ENCODE measurements around the gene RBM46. TPM values are rescaled to one million over a fixed set of nuclear protein-coding genes. Genes with fewer than 3 reads are reported as not detected.

The RBM46 gene
- total RNA-seq, 4 donors from 2014 or later, result 0.27 to 2.2 (median 1.2) TPM

GRCh38 chr4:154743683-154744340 is 37.3 kb upstream of the RBM46 start, which contains the start of gene LRAT:
Gene LRAT, plus strand, starts transcription at chr4:154744000. Its CDS starts 327 bp downstream, at chr4:154744327.
- Histone ChIP-seq H3K27ac (peak within 1 kb of the TSS in 2 of 3 donors; percentile 3 to 51), H3K9me3 (no peaks in the 10 kb centered on the region), H3K27me3 (no peaks in the 10 kb centered on the region), H3K4me3 (replicated peaks in 1 of 3) (peak within 1 kb of the TSS; percentile 13 to 44 (median 40)), H3K4me1 (peaks cover 4 to 11% of the 10 kb centered on the region in 2 donors), H3K36me3 (no peaks in the 10 kb centered on the region)
- 2 to 3% methylated on average over 29 to 34 of the region's 55 CpGs for WGBS, 2 donors
- intact Hi-C loops (cut with DNase I), result no loop called here
- peak; percentile 88 for DNase-seq
- TF ChIP-seq POLR2A (IDR thresholded peaks at IDR 0.05), result peak; percentile 43 to 98
- peak in 5 of 6 experiments; percentile 36 to 77 (median 55) for TF ChIP-seq CTCF (IDR thresholded peaks at IDR 0.05)

- 4 to 5% methylated on average over 20 to 25 of the region's 31 CpGs for WGBS, 2 donors
- H3K27me3 ChIP-seq, result no peaks in the 10 kb centered on the region
- peak; percentile 12 to 31 for DNase-seq
- peaks cover 0 to 11% of the 10 kb centered on the region in 2 donors for H3K4me1 ChIP-seq
- peak overlapping the region; percentile 12 to 44 (median 40) for H3K4me3 ChIP-seq (replicated peaks in 1 of 3)
- no peaks in the 10 kb centered on the region for H3K36me3 ChIP-seq
- intact Hi-C loops (cut with DNase I), result no loop called here
- no peaks in the 10 kb centered on the region for H3K9me3 ChIP-seq
- TF ChIP-seq POLR2A (IDR thresholded peaks at IDR 0.05) (no peak), CTCF (IDR thresholded peaks at IDR 0.05) (no peak)
- H3K27ac ChIP-seq, result peak overlapping the region in 2 of 3 donors; percentile 3 to 51
Measured at GRCh38 chr4:154744341-154744926, 36.6 kb upstream of the RBM46 start.

- no peak overlapping the region for H3K4me3 ChIP-seq (replicated peaks in 1 of 3)
Measured at GRCh38 chr4:154757713-154758112, 23.4 kb upstream of the RBM46 start.

GRCh38 chr4:154760895-154761294 is 20.2 kb upstream of the RBM46 start:
- WGBS, 2 donors, result 82 to 86% methylated on average over 2 of the region's 2 CpGs
- no peak for TF ChIP-seq CTCF (IDR thresholded peaks at IDR 0.05)
- no peak for TF ChIP-seq POLR2A (IDR thresholded peaks at IDR 0.05)
- intact Hi-C loops (cut with DNase I), result no loop called here

More at GRCh38 chr4:154757713-154758112, 23.4 kb upstream of the RBM46 start:
- Histone ChIP-seq H3K4me1 (no peaks in the 10 kb centered on the region), H3K27me3 (no peaks in the 10 kb centered on the region), H3K36me3 (no peaks in the 10 kb centered on the region), H3K27ac (no peak overlapping the region), H3K9me3 (no peaks in the 10 kb centered on the region)
- DNase-seq, result no peak
- intact Hi-C loops (cut with DNase I), result no loop called here
- TF ChIP-seq POLR2A (IDR thresholded peaks at IDR 0.05), result no peak
- TF ChIP-seq CTCF (IDR thresholded peaks at IDR 0.05), result no peak
- WGBS, 2 donors, result 73 to 74% methylated on average over 6 of the region's 6 CpGs

GRCh38 chr4:154778264-154778663 is 2.8 kb upstream of the RBM46 start:
- no peaks in the 10 kb centered on the region for H3K9me3 ChIP-seq
- no peaks in the 10 kb centered on the region for H3K4me1 ChIP-seq
- DNase-seq, result no peak
- H3K4me3 ChIP-seq (replicated peaks in 1 of 3), result no peak overlapping the region
- WGBS, 2 donors, result 86 to 93% methylated on average over 1 of the region's 1 CpG
- TF ChIP-seq POLR2A (IDR thresholded peaks at IDR 0.05) (no peak), CTCF (IDR thresholded peaks at IDR 0.05) (no peak)
- no peaks in the 10 kb centered on the region for H3K27me3 ChIP-seq
- no peaks in the 10 kb centered on the region for H3K36me3 ChIP-seq
- intact Hi-C loops (cut with DNase I), result loop anchor here (10.0 kb wide), 1 partner anchor 153 kb away; no protein-coding TSS in a partner anchor
- H3K27ac ChIP-seq, result no peak overlapping the region

More at GRCh38 chr4:154760895-154761294, 20.2 kb upstream of the RBM46 start:
- DNase-seq, result no peak
- Histone ChIP-seq H3K4me3 (replicated peaks in 1 of 3) (no peak overlapping the region), H3K27me3 (no peaks in the 10 kb centered on the region), H3K36me3 (no peaks in the 10 kb centered on the region), H3K27ac (no peak overlapping the region), H3K4me1 (no peaks in the 10 kb centered on the region), H3K9me3 (no peaks in the 10 kb centered on the region)
